Measurements from ENCODE around the gene HIF1A.

Gene HIF1A

DNA sequence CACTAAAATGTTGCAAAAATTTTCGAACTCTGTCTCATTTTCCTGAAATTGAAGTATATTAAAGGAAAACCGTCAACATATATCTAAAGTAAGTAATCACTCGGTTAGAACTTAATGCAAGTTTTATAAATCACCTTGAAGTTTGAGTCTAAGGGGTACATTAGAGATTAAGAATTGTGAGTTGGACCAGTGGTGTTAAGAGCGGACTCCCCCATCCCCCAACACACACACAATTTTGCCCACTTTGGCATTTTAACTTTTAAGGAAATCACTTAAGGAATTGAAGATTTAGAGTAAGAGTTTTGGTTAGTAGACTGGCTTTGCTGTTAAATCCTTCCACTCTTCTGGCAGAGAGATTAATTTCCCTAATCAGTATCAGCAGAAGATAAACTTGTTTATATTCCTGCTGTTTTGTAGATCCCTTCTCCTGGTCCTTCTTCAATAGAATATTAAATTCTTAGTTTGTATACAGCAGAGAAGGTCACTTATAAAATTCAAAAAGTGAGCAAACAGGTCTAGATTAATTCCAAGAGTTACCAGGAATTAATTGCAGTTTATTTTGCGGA lies 1.5 kb downstream of the HIF1A start:
- Histone ChIP-seq H3K27me3 (ENCODE audit: insufficient read depth, low read length) (no peaks in the 10 kb centered on the region), H3K79me2 (ENCODE audit: insufficient read depth, low read length) (peaks cover 65% of the 10 kb centered on the region), H2AFZ (ENCODE audit: low read length) (no peak overlapping the region), H4K20me1 (ENCODE audit: insufficient read depth, low read length) (0 out of 2 replicates have a peak, but pooled peaks cover 4% of the 10 kb centered on the region), H3K27ac (ENCODE audit: low read depth, low read length, poor library complexity, severe bottlenecking) (peak overlapping the region; percentile 81), H3K4me1 (ENCODE audit: insufficient read depth, low read length, severe bottlenecking) (peaks cover 48% of the 10 kb centered on the region), H3K9me2 (ENCODE audit: low read depth, low read length) (no peaks in the 10 kb centered on the region), H3K9ac (ENCODE audit: low read length) (peak overlapping the region; percentile 81), H3K36me3 (ENCODE audit: insufficient read depth, low read length) (peaks cover 20% of the 10 kb centered on the region; the same call in 1 of the 2 replicates), H3F3A (ENCODE audit: insufficient read depth, low read length) (no peaks in the 10 kb centered on the region), H3K4me2 (ENCODE audit: low read length) (peak overlapping the region; percentile 84), H3K4me3 (ENCODE audit: low read depth, low read length, poor library complexity, severe bottlenecking) (peak overlapping the region; percentile 82), H3K9me3 (ENCODE audit: low read length) (no peaks in the 10 kb centered on the region)
- no peak for TF ChIP-seq EZH2 (IDR thresholded peaks at IDR 0.05; ENCODE audit: borderline replicate concordance, low read length)

DNA sequence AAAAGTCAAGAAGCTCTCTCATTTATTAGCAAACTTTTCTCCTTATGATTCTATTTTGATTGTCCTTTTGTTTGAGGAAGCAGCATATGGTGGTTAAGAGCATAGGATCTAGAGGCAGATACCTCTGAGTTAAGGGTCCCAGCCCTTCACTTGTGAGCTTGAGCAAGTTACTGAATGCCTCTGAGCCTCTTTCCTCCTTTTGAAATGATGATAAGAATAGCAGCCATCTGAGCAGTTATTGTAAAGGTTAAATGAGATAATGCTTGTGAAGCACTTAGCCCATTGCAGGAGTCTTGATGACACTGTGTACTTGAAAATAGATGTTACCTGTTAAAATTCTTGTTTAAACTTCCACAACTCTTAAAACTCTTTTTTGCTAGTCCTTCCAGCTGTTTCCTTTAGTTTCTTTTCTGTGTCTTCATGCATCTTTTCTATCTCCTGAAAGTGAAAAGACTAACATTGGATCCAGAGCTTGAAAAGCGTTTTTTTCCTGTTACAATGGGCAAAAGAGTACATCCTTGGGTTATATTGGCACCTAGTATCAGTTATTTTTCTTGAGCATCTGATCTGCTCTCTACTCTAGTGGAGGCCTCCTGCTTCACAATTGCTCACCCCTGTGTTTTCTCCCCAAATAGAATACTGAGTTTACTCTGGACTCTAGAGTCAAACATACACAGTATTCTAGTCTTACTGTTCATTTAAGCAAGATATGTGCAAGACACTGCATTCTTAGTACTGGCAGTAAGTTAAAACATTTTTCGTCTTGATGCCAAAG lies 3.1 kb downstream of the HIF1A start:
- H3K27me3 ChIP-seq (ENCODE audit: insufficient read depth, low read length) = no peaks in the 10 kb centered on the region
- H3K9ac ChIP-seq (ENCODE audit: low read length) = peak overlapping the region; percentile 81
- H3K9me2 ChIP-seq (ENCODE audit: low read depth, low read length) = no peaks in the 10 kb centered on the region
- H3K36me3 ChIP-seq (ENCODE audit: insufficient read depth, low read length) = peaks cover 20% of the 10 kb centered on the region; the same call in 1 of the 2 replicates
- peak overlapping the region; percentile 84 for H3K4me2 ChIP-seq (ENCODE audit: low read length)
- H2AFZ ChIP-seq (ENCODE audit: low read length) = no peak overlapping the region
- no peaks in the 10 kb centered on the region for H3F3A ChIP-seq (ENCODE audit: insufficient read depth, low read length)
- peaks cover 80% of the 10 kb centered on the region for H3K79me2 ChIP-seq (ENCODE audit: insufficient read depth, low read length)
- H3K27ac ChIP-seq (ENCODE audit: low read depth, low read length, poor library complexity, severe bottlenecking) = peak overlapping the region; percentile 81
- H4K20me1 ChIP-seq (ENCODE audit: insufficient read depth, low read length) = 0 out of 2 replicates have a peak, but pooled peaks cover 4% of the 10 kb centered on the region
- H3K9me3 ChIP-seq (ENCODE audit: low read length) = no peaks in the 10 kb centered on the region
- H3K4me3 ChIP-seq (ENCODE audit: low read depth, low read length, poor library complexity, severe bottlenecking) = peak overlapping the region; percentile 82
- TF ChIP-seq, protein P1, sequence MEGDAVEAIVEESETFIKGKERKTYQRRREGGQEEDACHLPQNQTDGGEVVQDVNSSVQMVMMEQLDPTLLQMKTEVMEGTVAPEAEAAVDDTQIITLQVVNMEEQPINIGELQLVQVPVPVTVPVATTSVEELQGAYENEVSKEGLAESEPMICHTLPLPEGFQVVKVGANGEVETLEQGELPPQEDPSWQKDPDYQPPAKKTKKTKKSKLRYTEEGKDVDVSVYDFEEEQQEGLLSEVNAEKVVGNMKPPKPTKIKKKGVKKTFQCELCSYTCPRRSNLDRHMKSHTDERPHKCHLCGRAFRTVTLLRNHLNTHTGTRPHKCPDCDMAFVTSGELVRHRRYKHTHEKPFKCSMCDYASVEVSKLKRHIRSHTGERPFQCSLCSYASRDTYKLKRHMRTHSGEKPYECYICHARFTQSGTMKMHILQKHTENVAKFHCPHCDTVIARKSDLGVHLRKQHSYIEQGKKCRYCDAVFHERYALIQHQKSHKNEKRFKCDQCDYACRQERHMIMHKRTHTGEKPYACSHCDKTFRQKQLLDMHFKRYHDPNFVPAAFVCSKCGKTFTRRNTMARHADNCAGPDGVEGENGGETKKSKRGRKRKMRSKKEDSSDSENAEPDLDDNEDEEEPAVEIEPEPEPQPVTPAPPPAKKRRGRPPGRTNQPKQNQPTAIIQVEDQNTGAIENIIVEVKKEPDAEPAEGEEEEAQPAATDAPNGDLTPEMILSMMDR (IDR thresholded peaks at IDR 0.05; ENCODE audit: low read length) = no peak
- TF ChIP-seq EZH2 (IDR thresholded peaks at IDR 0.05; ENCODE audit: borderline replicate concordance, low read length) = no peak
- peaks cover 64% of the 10 kb centered on the region for H3K4me1 ChIP-seq (ENCODE audit: insufficient read depth, low read length, severe bottlenecking)

DNA sequence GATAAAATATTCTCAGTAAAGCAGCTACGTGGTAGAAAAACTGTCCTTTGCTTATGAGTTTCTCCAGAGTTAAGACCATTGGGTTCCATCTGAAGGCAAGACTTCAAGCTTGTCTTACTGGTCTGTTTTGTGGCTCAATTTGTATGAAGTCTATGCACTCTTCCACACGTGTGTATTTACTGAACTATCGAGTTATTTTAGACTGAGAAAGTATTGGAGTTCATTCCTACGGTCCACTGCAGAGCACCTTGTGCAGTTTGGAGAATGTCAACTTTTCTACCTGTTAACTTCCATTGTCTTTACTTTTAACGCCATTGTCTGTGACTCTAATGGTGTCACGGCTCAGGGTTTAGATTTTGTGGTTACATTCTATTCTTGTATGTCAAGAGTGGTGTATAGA lies 3.7 kb downstream of the HIF1A start:
- Histone ChIP-seq H3K27ac (ENCODE audit: low read depth, low read length, poor library complexity, severe bottlenecking) (peak overlapping the region; percentile 81), H3K9me2 (ENCODE audit: low read depth, low read length) (no peaks in the 10 kb centered on the region), H2AFZ (ENCODE audit: low read length) (no peak overlapping the region), H3K9ac (ENCODE audit: low read length) (peak overlapping the region; percentile 81), H3K4me3 (ENCODE audit: low read depth, low read length, poor library complexity, severe bottlenecking) (peak overlapping the region; percentile 82), H3K27me3 (ENCODE audit: insufficient read depth, low read length) (no peaks in the 10 kb centered on the region), H3K4me2 (ENCODE audit: low read length) (peak overlapping the region; percentile 84), H3K36me3 (ENCODE audit: insufficient read depth, low read length) (peaks cover 24% of the 10 kb centered on the region; the same call in 1 of the 2 replicates), H3K4me1 (ENCODE audit: insufficient read depth, low read length, severe bottlenecking) (peaks cover 70% of the 10 kb centered on the region), H3K79me2 (ENCODE audit: insufficient read depth, low read length) (peaks cover 87% of the 10 kb centered on the region), H3K9me3 (ENCODE audit: low read length) (no peaks in the 10 kb centered on the region), H3F3A (ENCODE audit: insufficient read depth, low read length) (no peaks in the 10 kb centered on the region), H4K20me1 (ENCODE audit: insufficient read depth, low read length) (0 out of 2 replicates have a peak, but pooled peaks cover 4% of the 10 kb centered on the region)
- TF ChIP-seq, protein P1 (IDR thresholded peaks at IDR 0.05; ENCODE audit: low read length) = no peak
- no peak for TF ChIP-seq EZH2 (IDR thresholded peaks at IDR 0.05; ENCODE audit: borderline replicate concordance, low read length)
